Parathyroid adenoma (tissue), 2 donors: ENCODE results near the gene CAMKMT.

Source experiments
- H2AFZ ChIP-seq: fragments of 300-600 bp; sonication (generic); one replicate; pipeline ENCODE4 v1.7.0; 2017; ENCODE audit warnings: antibody characterized with exemption, mild to moderate bottlenecking
- H3K27ac ChIP-seq: fragments of 300-600 bp; sonication (generic); one replicate; pipeline ENCODE4 v1.7.0; 2017
- H3K27me3 ChIP-seq: fragments of 300-600 bp; sonication (generic); one replicate; pipeline ENCODE4 v1.7.0; 2017; ENCODE audit warnings: low read length; ENCODE audit not compliant: control insufficient read depth, insufficient read depth
- H3K36me3 ChIP-seq: fragments of 300-600 bp; sonication (generic); one replicate; pipeline ENCODE4 v1.7.0; 2017; ENCODE audit warnings: low read length; ENCODE audit not compliant: control insufficient read depth, insufficient read depth
- H3K4me1 ChIP-seq: fragments of 300-600 bp; sonication (generic); one replicate; pipeline ENCODE4 v1.7.0; 2017; ENCODE audit warnings: control low read depth
- H3K4me2 ChIP-seq: fragments of 300-600 bp; sonication (generic); one replicate; pipeline ENCODE4 v1.7.0; 2017; ENCODE audit warnings: low read length
- H3K4me3 ChIP-seq: fragments of 300-600 bp; sonication (generic); one replicate; pipeline ENCODE4 v1.7.0; 2017; ENCODE audit warnings: low read depth, low read length
- H3K79me2 ChIP-seq: fragments of 300-600 bp; sonication (generic); one replicate; pipeline ENCODE4 v1.7.0; 2017; ENCODE audit warnings: control low read depth
- H3K9ac ChIP-seq: fragments of 300-600 bp; sonication (generic); one replicate; pipeline ENCODE4 v1.7.0; 2017; ENCODE audit warnings: mild to moderate bottlenecking
- H3K9me3 ChIP-seq: fragments of 300-600 bp; sonication (generic); one replicate; pipeline ENCODE4 v1.7.0; 2017; ENCODE audit warnings: low read length; ENCODE audit not compliant: control insufficient read depth
- TF ChIP-seq, protein P1 (sequence below): fragments of 300-600 bp; sonication (generic); IDR thresholded peaks from one replicate; pipeline ENCODE4 v1.7.0; 2017; ENCODE audit warnings: antibody characterized with exemption, mild to moderate bottlenecking
- donor health status: primary hyperparathyroidism.

The CAMKMT gene

DNA sequence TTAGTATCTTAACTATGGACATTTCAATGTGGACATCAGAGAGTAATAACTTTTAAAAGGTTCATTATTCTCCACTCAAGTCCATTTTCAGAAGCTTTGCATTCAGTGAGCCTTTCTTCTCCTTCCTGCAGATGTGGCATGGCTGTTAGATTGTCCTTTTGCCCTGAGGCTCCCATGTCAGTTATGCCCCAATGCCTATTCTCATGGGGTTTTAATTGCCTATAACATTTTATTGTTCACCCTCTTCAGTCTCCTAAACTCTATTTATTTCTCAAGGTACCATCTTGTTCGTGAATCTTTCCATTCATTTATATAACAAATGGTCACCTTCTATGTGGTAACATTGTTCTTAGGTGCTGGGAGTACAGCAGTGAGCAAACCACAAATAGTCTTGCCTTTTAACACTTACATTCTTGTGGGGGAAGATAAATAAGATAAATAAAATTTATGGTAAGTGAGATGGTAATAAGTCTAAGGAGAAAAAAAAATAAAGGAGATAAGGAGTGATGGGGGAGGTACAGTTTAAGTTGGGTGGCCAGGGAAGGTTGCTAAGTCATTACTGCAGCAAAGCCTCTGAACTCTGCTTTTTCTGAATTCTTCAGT is 301.8 kb downstream of the CAMKMT start:
- Histone ChIP-seq H3K79me2 (no peaks in the 10 kb centered on the region), H3K4me2 (no peak overlapping the region), H3K27ac (no peak overlapping the region), H3K9me3 (no peaks in the 10 kb centered on the region), H3K4me1 (no peaks in the 10 kb centered on the region), H3K4me3 (no peak overlapping the region), H2AFZ (no peak overlapping the region), H3K27me3 (no peaks in the 10 kb centered on the region), H3K36me3 (no peaks in the 10 kb centered on the region), H3K9ac (no peak overlapping the region)
- TF ChIP-seq, protein P1, sequence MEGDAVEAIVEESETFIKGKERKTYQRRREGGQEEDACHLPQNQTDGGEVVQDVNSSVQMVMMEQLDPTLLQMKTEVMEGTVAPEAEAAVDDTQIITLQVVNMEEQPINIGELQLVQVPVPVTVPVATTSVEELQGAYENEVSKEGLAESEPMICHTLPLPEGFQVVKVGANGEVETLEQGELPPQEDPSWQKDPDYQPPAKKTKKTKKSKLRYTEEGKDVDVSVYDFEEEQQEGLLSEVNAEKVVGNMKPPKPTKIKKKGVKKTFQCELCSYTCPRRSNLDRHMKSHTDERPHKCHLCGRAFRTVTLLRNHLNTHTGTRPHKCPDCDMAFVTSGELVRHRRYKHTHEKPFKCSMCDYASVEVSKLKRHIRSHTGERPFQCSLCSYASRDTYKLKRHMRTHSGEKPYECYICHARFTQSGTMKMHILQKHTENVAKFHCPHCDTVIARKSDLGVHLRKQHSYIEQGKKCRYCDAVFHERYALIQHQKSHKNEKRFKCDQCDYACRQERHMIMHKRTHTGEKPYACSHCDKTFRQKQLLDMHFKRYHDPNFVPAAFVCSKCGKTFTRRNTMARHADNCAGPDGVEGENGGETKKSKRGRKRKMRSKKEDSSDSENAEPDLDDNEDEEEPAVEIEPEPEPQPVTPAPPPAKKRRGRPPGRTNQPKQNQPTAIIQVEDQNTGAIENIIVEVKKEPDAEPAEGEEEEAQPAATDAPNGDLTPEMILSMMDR: no peak

DNA sequence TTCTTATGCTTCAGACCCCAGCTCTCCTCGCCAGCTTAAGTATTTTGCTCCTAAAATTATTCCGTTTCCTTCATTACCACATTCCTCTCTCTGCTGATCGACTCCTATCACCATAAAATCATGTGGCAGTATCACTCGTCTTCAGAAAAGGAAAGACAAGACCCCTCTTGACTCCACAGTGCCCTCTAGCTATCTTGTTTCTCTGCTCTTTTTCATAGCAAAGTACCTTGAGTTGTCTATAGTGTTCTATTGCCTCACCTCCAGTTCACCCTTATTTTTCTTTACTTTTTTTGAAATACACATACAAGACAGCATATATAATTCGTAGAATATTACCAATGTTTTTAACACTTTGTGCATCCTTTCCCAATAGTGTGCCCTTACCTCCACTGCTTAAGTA is 306.6 kb downstream of the CAMKMT start:
- no peaks in the 10 kb centered on the region for H3K36me3 ChIP-seq
- H3K4me2 ChIP-seq: no peak overlapping the region
- H3K9ac ChIP-seq: no peak overlapping the region
- no peaks in the 10 kb centered on the region for H3K27me3 ChIP-seq
- no peak overlapping the region for H2AFZ ChIP-seq
- H3K9me3 ChIP-seq: no peaks in the 10 kb centered on the region
- TF ChIP-seq, protein P1: no peak
- no peaks in the 10 kb centered on the region for H3K79me2 ChIP-seq
- H3K4me1 ChIP-seq: no peaks in the 10 kb centered on the region
- no peak overlapping the region for H3K4me3 ChIP-seq
- no peak overlapping the region for H3K27ac ChIP-seq

DNA sequence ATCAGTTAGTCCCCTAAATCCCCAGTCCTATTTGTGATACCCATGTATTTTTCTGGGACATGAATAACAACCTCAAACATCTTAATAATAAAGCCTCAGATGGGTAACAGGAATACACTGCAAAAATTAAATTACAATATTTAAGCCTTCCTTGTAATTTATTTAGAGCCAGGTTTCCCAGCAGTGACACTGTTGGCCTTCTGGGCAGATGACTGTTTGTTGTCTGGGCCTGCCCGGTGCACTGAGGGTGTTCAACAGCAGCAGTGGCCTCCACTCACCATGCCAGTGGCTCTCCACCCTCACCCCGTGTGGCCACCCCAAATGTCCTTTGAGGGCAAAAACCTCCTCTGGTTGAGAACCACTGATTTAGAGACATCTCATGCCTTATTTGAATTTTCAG is 309.5 kb downstream of the CAMKMT start:
- H3K36me3 ChIP-seq: no peaks in the 10 kb centered on the region
- H3K9me3 ChIP-seq: no peaks in the 10 kb centered on the region
- peaks cover 4% of the 10 kb centered on the region for H3K4me1 ChIP-seq
- no peak overlapping the region for H2AFZ ChIP-seq
- no peak overlapping the region for H3K9ac ChIP-seq
- H3K4me2 ChIP-seq: no peak overlapping the region
- H3K4me3 ChIP-seq: no peak overlapping the region
- H3K27ac ChIP-seq: no peak overlapping the region
- TF ChIP-seq, protein P1: no peak
- H3K79me2 ChIP-seq: no peaks in the 10 kb centered on the region
- H3K27me3 ChIP-seq: no peaks in the 10 kb centered on the region

DNA sequence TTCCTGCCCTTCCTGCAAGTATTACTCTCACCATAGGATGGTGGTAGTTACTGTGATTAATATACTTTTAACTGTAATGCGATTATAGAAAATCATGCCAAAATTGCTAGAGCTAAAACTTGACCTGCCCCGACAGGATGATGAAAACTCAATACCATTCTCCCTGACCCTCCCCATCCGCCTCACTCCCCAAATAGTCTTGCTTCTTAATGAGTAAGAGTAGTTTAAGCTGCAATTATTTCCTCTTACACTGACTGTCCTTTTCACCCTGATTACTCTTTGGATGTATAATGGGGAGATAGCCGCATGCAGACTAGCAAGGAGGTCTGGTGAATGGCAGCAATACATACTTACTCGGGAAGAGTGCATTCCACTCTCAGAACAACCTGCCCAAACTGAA is 310.2 kb downstream of the CAMKMT start:
- Histone ChIP-seq H3K4me2 (no peak overlapping the region), H3K27me3 (no peaks in the 10 kb centered on the region), H3K9ac (no peak overlapping the region), H2AFZ (no peak overlapping the region), H3K79me2 (no peaks in the 10 kb centered on the region), H3K4me1 (peaks cover 4% of the 10 kb centered on the region), H3K27ac (no peak overlapping the region), H3K36me3 (no peaks in the 10 kb centered on the region), H3K4me3 (no peak overlapping the region), H3K9me3 (no peaks in the 10 kb centered on the region)
- TF ChIP-seq, protein P1: no peak

DNA sequence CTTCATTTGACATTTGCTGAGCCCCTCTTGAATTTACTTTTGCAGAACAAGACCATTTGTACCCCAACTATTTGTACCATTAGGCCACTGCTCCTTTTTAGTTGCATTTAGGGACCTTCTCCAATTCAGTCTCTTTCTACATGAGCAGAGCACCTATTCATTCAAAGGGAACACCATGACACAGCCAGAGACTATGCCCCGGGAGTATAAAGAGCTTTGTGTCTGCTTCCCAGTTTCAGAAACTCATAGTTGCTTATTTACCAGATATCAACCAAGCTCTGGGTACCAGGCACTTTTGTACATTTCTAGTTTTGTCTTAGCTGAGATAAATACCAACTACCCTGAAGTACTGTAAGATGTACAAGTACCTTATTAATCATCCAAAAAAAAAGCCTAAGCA is 310.7 kb downstream of the CAMKMT start:
- Histone ChIP-seq H3K4me2 (no peak overlapping the region), H3K27ac (no peak overlapping the region), H3K9me3 (no peaks in the 10 kb centered on the region), H3K4me1 (peaks cover 4% of the 10 kb centered on the region), H3K36me3 (no peaks in the 10 kb centered on the region), H3K4me3 (no peak overlapping the region), H3K9ac (no peak overlapping the region), H3K27me3 (no peaks in the 10 kb centered on the region), H2AFZ (no peak overlapping the region), H3K79me2 (no peaks in the 10 kb centered on the region)
- TF ChIP-seq, protein P1: no peak
